Mesothelial cell of epicardium (in vitro differentiated cells): ENCODE results near the gene MYLIP. TPM values are rescaled to one million over a fixed set of nuclear protein-coding genes. Genes with fewer than 3 reads are reported as not detected.
A peak's percentile ranks its signal among the peaks of the same experiment; 100 is the strongest.
"Not testable (repeated sequence)": the region's sequence is repeated elsewhere in the genome, so short reads cannot be mapped to it uniquely, and the experiment has no call there.

Source experiments
- DNase-seq, 2 experiments: peaks; one replicate each; pipeline ENCODE4 v3.0.0; 2021; ENCODE audit warnings: low spot score in 2 of 2; ENCODE audit not compliant: unreplicated experiment in 2 of 2
- H3K27ac Mint-ChIP-seq: 2 replicates; pipeline ENCODE4 v1.8.0; 2021; ENCODE audit warnings: mixed read lengths
- H3K27me3 Mint-ChIP-seq: 2 replicates; pipeline ENCODE4 v1.8.0; 2021; ENCODE audit warnings: low read depth, mixed read lengths
- H3K36me3 Mint-ChIP-seq: 2 replicates; pipeline ENCODE4 v1.8.0; 2021; ENCODE audit warnings: mixed read lengths
- H3K4me1 Mint-ChIP-seq: 2 replicates; pipeline ENCODE4 v1.8.0; 2021; ENCODE audit warnings: mixed read lengths
- H3K4me3 Mint-ChIP-seq: 2 replicates; pipeline ENCODE4 v1.8.0; 2021; ENCODE audit warnings: mild to moderate bottlenecking, moderate library complexity, mixed read lengths
- H3K9me3 Mint-ChIP-seq: 2 replicates; pipeline ENCODE4 v1.8.0; 2021; ENCODE audit warnings: mixed read lengths
- total RNA-seq: library from RNA; stranded (reverse); gene quantifications from 3 replicates; pipeline ENCODE4 v1.2.1, GENCODE V29; 2021
- TF ChIP-seq, protein P1 (sequence below): fragments of 200-600 bp; sonication (generic); IDR thresholded peaks from one replicate; pipeline ENCODE4 v1.5.0; 2021; ENCODE audit warnings: antibody characterized with exemption; ENCODE audit not compliant: unreplicated experiment

The MYLIP gene
- total RNA-seq, 1 donor from 2014 or later, result 25.7 TPM

DNA sequence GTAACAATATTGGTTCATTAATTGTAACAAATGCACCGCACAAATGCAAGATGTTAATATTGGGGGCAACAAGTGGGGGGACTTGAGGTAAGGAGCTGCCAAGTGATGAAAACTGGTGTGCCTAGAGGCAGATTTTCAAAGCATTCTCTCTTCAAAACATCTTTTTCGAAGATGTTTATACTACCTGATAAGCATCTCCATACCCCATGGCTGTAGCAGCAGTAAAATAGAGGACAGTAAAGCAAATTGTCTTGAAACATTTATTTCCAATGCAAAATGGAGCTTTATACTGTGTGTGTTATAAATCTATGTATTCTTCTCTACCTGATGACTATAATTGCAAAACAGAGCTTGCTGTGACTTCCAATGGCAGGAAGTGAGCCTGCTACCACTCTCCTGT lies 42.5 kb downstream of the MYLIP start:
- Mint-ChIP-seq H3K27ac (no peak overlapping the region), H3K36me3 (no peaks in the 10 kb centered on the region), H3K27me3 (no peaks in the 10 kb centered on the region), H3K9me3 (no peaks in the 10 kb centered on the region), H3K4me3 (no peak overlapping the region), H3K4me1 (peaks cover 40% of the 10 kb centered on the region)
- no peak for DNase-seq
- TF ChIP-seq, protein P1, sequence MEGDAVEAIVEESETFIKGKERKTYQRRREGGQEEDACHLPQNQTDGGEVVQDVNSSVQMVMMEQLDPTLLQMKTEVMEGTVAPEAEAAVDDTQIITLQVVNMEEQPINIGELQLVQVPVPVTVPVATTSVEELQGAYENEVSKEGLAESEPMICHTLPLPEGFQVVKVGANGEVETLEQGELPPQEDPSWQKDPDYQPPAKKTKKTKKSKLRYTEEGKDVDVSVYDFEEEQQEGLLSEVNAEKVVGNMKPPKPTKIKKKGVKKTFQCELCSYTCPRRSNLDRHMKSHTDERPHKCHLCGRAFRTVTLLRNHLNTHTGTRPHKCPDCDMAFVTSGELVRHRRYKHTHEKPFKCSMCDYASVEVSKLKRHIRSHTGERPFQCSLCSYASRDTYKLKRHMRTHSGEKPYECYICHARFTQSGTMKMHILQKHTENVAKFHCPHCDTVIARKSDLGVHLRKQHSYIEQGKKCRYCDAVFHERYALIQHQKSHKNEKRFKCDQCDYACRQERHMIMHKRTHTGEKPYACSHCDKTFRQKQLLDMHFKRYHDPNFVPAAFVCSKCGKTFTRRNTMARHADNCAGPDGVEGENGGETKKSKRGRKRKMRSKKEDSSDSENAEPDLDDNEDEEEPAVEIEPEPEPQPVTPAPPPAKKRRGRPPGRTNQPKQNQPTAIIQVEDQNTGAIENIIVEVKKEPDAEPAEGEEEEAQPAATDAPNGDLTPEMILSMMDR, result no peak

DNA sequence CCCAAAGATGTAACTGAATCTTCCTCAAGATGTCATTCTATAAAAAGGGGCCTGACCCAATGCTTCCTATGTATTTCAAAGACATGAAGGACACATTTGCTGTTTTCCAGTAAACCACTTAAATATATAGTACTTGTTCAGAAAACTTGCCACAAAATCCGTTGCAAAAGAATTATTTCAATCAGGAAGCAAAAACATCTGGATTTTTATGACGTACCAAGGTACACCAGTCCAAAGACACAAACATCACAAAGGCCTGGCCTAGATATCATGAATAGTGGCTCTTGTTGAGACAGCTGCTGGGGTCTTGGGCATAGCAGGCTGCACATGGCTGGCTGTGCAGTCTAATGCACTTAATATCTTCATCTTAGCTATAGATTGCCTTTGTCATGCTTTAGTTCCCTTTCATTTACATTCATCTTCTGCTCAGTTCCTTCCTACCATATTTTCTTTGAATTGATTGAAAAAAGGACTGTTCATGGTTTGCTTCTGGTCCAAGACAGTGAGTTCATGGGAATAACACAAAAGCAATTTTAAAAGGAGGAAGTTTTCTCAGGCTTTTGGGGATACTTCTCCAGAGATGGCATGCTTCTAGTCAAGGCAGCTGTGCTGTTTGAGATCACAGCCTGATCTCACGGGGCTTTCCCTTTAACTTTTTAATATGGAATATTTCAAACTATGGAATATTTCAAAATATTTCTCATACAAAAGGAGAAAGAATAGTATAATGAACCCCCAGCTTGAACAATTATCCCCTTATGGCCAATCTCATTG lies 44.5 kb downstream of the MYLIP start:
- no peaks in the 10 kb centered on the region for H3K27me3 Mint-ChIP-seq
- H3K4me3 Mint-ChIP-seq, result no peak overlapping the region
- no peak overlapping the region for H3K27ac Mint-ChIP-seq
- TF ChIP-seq, protein P1, result no peak
- peaks cover 21% of the 10 kb centered on the region for H3K4me1 Mint-ChIP-seq
- H3K9me3 Mint-ChIP-seq, result no peaks in the 10 kb centered on the region
- no peaks in the 10 kb centered on the region for H3K36me3 Mint-ChIP-seq
- no peak for DNase-seq

DNA sequence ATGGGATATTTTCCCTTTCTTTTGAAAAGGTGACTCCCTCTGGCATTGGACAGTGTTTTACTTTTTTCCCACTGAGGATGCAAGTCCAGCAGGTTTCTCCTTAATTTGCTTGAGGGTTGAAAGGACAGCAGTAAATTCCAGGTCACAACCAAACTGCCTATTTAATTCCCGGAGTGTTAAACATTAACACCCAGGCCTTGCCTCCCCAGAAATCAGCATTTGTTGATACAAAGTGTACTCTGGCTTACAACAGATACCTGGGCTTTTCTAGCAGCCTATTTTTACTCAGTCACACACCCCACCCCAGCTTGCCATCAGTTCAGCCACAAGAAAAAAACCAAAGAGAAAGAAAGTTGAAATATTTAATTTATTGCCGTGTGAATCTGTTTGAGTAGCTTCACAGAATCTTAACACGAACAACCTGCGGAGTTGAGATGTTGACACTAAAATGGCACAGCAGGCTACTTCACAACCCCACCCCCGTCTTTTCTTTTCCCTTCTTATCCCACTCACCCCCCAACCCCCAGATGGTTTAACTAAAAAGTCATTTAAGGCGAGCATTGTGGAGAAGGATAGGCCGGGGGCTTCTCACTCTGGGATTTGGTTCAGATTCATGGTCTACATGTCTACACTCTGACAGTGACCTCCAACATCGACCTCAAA lies 45.7 kb downstream of the MYLIP start:
- DNase-seq, result no peak
- TF ChIP-seq, protein P1, result no peak
- Mint-ChIP-seq H3K4me1 (peaks cover 14% of the 10 kb centered on the region), H3K4me3 (no peak overlapping the region), H3K27ac (no peak overlapping the region), H3K27me3 (no peaks in the 10 kb centered on the region), H3K9me3 (no peaks in the 10 kb centered on the region), H3K36me3 (no peaks in the 10 kb centered on the region)

DNA sequence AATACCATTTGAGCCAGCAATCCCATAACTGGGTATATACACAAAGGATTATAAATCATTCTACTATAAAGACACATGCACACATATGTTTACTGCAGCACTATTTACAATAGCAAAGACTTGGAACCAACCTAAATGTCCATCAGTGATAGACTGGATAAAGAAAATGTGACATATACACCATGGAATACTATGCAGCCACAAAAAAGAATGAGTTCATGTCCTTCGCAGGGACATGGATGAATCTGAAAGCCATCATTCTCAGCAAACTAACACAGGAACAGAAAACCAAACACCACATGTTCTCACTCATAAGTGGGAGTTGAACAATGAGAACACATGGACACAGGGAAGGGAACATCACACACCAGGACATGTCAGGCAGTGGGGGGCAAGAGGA lies 47.7 kb downstream of the MYLIP start:
- H3K4me1 Mint-ChIP-seq, result peaks cover 10% of the 10 kb centered on the region
- H3K9me3 Mint-ChIP-seq, H3K27me3 Mint-ChIP-seq, H3K36me3 Mint-ChIP-seq, H3K27ac Mint-ChIP-seq, DNase-seq, H3K4me3 Mint-ChIP-seq: not testable (repeated sequence)

DNA sequence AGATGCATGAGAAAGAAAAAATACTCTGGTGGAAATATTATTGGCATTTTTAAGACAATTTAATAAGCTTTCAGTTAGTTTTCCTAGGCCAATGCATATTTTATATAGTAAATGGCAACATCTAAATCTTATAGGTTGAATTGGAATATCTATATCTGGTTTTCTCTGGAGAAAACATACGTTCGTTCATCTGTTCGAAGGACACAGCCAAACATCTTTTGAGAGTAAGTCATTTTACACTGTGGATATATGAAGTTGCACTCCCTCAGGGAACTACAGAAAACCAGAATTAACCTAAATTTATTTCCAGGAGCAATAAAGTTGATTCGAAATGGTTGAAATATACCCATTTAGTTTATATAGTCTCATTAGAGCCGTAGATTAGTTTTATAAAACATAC lies 49.0 kb downstream of the MYLIP start:
- Mint-ChIP-seq H3K36me3 (no peaks in the 10 kb centered on the region), H3K4me1 (peaks cover 14% of the 10 kb centered on the region), H3K27ac (peak overlapping the region; percentile 36), H3K9me3 (peaks cover 8% of the 10 kb centered on the region), H3K4me3 (no peak overlapping the region), H3K27me3 (no peaks in the 10 kb centered on the region)
- TF ChIP-seq, protein P1, result no peak
- DNase-seq, result no peak

DNA sequence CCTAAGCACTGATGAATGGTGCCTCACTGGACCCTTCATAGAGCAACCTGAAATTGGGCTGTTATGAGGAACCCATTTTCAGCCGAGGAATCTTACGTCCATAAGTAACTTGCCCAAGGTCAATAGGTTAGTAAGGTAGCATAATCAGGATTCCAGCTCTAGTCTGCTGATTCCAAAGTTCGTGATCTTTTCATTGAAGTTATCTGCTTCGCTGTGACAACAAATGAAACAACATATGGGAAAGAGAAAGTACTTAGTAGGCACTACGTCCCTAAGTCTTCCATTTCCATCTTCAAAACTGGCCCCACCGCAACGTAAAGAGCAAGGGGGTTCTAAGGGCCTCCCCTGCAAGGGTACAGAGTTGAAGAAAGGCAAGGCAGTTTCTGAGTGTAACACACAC lies 49.5 kb downstream of the MYLIP start:
- TF ChIP-seq, protein P1, result no peak
- H3K9me3 Mint-ChIP-seq, result peaks cover 8% of the 10 kb centered on the region
- no peak overlapping the region for H3K27ac Mint-ChIP-seq
- H3K4me3 Mint-ChIP-seq, result no peak overlapping the region
- H3K4me1 Mint-ChIP-seq, result peaks cover 18% of the 10 kb centered on the region
- H3K36me3 Mint-ChIP-seq, result no peaks in the 10 kb centered on the region
- H3K27me3 Mint-ChIP-seq, result no peaks in the 10 kb centered on the region
- no peak for DNase-seq
